ENCODE measurements around the gene RABAC1. TPM values are rescaled to one million over a fixed set of nuclear protein-coding genes. Genes with fewer than 3 reads are reported as not detected.
A peak's percentile ranks its signal among the peaks of the same experiment; 100 is the strongest.

The RABAC1 gene
- total and polyA plus RNA-seq, 2 of the 13 experiments (the other 11 are each of a cell fraction or from before 2014, with no cell fraction given), result 37.4 to 74.0 TPM

DNA sequence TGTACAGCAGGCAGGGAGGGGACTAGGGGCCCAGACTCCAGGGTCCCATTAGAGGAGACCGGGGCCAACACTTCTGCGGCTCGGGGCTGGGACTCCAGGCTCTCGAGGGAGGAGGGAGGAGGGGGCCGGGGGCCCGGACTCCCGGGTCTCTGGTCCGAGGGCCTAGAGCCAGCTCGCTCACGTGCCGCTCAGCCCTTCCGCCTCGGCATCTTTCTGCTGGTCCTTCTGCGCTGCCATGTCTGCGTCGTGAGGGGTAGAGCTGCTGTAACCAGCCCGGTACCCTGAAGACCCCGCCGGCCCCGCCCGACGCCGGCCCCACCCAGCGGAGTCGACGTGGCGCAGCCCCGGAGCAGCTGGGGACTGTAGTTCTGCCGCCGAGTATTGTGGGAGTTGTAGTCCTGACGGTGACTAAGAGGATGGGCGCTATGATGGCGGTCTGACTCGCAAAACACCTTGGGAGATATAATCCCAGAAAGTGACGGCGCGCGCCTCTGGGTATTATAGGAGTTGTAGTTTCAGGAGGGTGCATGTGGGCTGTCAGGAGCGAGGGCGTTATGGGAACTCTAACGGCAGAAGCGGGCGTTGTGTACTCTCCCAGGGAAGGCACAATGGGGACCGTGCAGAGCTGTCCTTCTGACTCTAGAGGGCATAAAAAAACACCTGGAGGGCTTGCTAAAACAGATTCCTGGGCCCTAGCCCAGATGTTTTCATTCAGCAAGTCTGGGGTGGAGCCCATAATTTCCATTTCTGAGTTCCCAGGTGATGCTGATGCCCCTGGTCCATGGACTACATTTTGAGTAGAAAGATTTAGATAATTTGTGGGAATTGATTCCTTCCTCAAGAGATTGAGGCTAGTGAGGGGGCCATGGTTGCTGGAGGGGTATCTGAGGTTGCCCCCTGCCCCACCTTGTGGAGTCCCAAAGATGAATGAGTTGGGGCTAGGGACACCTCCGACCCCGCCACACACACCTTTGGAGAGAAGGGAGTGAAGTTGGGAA is at the start of gene RABAC1 (continued):
- TF ChIP-seq, protein P1, sequence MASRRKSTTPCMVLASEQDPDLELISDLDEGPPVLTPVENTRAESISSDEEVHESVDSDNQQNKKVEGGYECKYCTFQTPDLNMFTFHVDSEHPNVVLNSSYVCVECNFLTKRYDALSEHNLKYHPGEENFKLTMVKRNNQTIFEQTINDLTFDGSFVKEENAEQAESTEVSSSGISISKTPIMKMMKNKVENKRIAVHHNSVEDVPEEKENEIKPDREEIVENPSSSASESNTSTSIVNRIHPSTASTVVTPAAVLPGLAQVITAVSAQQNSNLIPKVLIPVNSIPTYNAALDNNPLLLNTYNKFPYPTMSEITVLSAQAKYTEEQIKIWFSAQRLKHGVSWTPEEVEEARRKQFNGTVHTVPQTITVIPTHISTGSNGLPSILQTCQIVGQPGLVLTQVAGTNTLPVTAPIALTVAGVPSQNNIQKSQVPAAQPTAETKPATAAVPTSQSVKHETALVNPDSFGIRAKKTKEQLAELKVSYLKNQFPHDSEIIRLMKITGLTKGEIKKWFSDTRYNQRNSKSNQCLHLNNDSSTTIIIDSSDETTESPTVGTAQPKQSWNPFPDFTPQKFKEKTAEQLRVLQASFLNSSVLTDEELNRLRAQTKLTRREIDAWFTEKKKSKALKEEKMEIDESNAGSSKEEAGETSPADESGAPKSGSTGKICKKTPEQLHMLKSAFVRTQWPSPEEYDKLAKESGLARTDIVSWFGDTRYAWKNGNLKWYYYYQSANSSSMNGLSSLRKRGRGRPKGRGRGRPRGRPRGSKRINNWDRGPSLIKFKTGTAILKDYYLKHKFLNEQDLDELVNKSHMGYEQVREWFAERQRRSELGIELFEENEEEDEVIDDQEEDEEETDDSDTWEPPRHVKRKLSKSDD (CRISPR knock-in tag; IDR thresholded peaks at IDR 0.05; ENCODE audit: low read depth), result no peak
- TF ChIP-seq, protein P2, sequence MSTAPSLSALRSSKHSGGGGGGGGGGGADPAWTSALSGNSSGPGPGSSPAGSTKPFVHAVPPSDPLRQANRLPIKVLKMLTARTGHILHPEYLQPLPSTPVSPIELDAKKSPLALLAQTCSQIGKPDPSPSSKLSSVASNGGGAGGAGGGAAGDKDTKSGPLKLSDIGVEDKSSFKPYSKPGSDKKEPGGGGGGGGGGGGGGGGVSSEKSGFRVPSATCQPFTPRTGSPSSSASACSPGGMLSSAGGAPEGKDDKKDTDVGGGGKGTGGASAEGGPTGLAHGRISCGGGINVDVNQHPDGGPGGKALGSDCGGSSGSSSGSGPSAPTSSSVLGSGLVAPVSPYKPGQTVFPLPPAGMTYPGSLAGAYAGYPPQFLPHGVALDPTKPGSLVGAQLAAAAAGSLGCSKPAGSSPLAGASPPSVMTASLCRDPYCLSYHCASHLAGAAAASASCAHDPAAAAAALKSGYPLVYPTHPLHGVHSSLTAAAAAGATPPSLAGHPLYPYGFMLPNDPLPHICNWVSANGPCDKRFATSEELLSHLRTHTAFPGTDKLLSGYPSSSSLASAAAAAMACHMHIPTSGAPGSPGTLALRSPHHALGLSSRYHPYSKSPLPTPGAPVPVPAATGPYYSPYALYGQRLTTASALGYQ (CRISPR knock-in tag; IDR thresholded peaks at IDR 0.05), result no peak
- TF ChIP-seq, protein P3, sequence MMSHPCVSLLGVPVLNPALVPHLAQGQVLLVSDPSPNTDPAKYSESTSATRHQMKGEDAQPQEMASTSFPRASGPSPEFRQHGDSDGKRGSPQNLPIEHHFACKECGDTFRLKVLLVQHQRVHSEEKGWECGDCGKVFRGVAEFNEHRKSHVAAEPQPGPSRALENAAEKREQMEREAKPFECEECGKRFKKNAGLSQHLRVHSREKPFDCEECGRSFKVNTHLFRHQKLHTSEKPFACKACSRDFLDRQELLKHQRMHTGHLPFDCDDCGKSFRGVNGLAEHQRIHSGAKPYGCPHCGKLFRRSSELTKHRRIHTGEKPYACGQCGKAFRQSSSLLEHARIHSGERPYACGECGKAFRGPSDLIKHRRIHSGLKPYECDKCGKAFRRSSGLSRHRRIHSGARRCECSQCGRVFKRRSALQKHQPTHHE (CRISPR knock-in tag; IDR thresholded peaks at IDR 0.05; ENCODE audit: borderline replicate concordance), result no peak
- TF ChIP-seq, protein P4, sequence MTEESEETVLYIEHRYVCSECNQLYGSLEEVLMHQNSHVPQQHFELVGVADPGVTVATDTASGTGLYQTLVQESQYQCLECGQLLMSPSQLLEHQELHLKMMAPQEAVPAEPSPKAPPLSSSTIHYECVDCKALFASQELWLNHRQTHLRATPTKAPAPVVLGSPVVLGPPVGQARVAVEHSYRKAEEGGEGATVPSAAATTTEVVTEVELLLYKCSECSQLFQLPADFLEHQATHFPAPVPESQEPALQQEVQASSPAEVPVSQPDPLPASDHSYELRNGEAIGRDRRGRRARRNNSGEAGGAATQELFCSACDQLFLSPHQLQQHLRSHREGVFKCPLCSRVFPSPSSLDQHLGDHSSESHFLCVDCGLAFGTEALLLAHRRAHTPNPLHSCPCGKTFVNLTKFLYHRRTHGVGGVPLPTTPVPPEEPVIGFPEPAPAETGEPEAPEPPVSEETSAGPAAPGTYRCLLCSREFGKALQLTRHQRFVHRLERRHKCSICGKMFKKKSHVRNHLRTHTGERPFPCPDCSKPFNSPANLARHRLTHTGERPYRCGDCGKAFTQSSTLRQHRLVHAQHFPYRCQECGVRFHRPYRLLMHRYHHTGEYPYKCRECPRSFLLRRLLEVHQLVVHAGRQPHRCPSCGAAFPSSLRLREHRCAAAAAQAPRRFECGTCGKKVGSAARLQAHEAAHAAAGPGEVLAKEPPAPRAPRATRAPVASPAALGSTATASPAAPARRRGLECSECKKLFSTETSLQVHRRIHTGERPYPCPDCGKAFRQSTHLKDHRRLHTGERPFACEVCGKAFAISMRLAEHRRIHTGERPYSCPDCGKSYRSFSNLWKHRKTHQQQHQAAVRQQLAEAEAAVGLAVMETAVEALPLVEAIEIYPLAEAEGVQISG (CRISPR knock-in tag; IDR thresholded peaks at IDR 0.05), result peak; percentile 97
- no peak for TF ChIP-seq ZBTB1 (CRISPR knock-in tag; IDR thresholded peaks at IDR 0.05; ENCODE audit: borderline replicate concordance)
- no peak for TF ChIP-seq ZKSCAN5 (CRISPR knock-in tag; IDR thresholded peaks at IDR 0.05)
- TF ChIP-seq ZNF564 (CRISPR knock-in tag; IDR thresholded peaks at IDR 0.05), result no peak
- TF ChIP-seq, protein P5, sequence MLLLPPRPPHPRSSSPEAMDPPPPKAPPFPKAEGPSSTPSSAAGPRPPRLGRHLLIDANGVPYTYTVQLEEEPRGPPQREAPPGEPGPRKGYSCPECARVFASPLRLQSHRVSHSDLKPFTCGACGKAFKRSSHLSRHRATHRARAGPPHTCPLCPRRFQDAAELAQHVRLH (CRISPR knock-in tag; IDR thresholded peaks at IDR 0.05; ENCODE audit: borderline replicate concordance, low read depth), result no peak
- TF ChIP-seq, protein P6, sequence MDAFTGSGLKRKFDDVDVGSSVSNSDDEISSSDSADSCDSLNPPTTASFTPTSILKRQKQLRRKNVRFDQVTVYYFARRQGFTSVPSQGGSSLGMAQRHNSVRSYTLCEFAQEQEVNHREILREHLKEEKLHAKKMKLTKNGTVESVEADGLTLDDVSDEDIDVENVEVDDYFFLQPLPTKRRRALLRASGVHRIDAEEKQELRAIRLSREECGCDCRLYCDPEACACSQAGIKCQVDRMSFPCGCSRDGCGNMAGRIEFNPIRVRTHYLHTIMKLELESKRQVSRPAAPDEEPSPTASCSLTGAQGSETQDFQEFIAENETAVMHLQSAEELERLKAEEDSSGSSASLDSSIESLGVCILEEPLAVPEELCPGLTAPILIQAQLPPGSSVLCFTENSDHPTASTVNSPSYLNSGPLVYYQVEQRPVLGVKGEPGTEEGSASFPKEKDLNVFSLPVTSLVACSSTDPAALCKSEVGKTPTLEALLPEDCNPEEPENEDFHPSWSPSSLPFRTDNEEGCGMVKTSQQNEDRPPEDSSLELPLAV (CRISPR knock-in tag; conservative IDR thresholded peaks at IDR 0.05; ENCODE audit: low read depth), result no peak
- no peak for TF ChIP-seq TOE1 (CRISPR knock-in tag; IDR thresholded peaks at IDR 0.05)
- TF ChIP-seq, protein P7, sequence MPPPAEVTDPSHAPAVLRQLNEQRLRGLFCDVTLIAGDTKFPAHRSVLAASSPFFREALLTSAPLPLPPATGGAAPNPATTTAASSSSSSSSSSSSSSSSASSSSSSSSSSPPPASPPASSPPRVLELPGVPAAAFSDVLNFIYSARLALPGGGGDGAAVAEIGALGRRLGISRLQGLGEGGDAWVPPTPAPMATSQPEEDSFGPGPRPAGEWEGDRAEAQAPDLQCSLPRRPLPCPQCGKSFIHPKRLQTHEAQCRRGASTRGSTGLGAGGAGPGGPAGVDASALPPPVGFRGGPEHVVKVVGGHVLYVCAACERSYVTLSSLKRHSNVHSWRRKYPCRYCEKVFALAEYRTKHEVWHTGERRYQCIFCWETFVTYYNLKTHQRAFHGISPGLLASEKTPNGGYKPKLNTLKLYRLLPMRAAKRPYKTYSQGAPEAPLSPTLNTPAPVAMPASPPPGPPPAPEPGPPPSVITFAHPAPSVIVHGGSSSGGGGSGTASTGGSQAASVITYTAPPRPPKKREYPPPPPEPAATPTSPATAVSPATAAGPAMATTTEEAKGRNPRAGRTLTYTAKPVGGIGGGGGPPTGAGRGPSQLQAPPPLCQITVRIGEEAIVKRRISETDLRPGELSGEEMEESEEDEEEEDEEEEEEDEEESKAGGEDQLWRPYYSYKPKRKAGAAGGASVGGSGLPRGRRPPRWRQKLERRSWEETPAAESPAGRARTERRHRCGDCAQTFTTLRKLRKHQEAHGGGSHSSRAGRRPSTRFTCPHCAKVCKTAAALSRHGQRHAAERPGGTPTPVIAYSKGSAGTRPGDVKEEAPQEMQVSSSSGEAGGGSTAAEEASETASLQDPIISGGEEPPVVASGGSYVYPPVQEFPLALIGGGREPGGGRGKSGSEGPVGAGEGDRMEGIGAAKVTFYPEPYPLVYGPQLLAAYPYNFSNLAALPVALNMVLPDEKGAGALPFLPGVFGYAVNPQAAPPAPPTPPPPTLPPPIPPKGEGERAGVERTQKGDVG (CRISPR knock-in tag; IDR thresholded peaks at IDR 0.05; ENCODE audit: borderline replicate concordance), result no peak
- TF ChIP-seq PRPF4 (IDR thresholded peaks at IDR 0.05; ENCODE audit: low read depth, low read length, poor library complexity, severe bottlenecking), result no peak

Measured in HepG2 (cell line).